CD1c-positive myeloid dendritic cell (primary cell): ENCODE measurements around the gene CEP97.

Source experiments
- DNase-seq: peaks from one replicate; pipeline ENCODE4 v3.0.0-alpha.2; 2016; ENCODE audit errors: extremely low spot score

CEP97 gene

DNA sequence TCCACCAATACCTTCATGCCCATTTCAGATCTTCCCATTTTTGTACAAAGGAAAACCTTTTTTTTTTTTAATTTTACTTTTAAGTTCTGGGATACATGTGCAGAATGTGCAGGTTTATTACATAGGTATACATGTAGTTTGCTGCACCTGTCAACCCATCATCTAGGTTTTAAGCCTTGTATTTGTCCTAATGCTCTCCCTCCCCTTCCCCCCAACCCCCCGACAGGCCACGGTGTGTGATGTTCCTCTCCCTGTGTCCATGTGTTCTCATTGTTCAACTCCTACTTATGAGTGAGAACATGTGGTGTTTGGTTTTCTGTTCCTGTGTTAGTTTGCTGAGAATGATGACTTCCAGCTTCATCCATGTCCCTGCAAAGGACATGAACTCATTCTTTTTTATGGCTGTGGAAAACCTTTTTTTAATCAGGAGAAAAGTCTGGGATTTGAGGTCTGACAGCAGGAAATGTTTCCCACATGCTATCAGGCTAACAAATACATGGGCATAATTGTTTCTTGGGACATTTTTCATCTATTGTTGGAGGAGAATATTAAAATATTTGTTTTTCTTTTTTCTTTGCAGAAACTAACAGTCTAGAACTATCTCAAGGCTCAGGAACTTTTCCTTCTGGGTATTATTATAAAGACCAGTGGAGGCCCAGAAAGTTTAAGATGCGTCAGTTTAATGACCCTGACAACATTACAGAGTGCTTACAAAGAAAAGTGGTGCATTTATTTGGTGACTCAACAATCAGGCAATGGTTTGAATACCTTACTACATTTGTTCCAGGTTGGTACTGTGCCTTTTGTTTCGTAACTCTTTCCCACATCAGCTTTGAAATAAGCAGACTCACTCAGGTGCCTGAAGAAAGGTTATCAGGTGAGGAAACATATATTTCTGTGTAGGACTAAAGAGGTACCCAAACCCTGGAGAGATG lies 92.1 kb downstream of the CEP97 start:
- DNase-seq, result no peak

DNA sequence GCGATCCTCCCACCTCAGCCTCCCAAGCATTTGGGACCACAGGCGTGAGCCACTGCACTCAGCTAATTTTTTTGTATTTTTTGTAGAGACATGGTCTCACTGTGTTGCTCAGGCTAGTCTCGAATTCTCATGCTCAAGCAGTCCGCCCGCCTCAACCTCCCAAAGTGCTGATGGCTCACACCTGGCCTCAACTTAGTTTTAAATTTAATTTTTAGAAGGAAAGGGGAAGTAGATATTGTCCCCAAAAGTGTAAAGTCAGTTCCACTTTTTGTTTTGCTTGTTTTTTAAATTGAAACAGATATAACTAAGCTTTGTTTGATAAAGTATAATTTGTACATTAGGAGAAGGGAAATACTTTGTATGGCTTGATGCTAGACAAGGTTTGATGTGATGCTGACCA lies 93.6 kb downstream of the CEP97 start:
- peak; percentile 29 for DNase-seq

DNA sequence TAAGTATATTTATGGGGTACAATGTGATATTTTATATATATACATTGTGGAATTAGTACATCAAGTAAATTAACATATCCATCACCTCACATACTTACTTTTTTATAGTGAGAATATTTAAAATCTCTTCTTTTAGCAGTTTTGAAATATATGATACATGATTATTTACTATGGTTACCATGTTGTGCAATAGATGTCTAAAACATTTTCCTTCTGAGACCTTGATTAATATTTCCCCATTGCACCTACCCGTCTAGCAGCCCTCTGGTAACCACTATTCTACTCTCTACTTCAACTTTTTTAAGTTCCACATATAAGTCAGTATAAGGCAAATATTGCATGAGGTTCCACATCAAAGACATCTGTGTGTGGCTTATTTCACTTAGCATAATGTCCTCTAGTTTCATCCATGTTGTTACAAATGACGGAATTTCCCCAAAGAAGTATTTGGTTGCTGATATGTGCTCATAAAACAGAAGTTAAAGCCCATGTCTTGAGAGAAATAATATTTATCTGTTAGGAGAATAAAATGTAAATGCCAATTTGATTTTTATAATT lies 95.3 kb downstream of the CEP97 start:
- peak; percentile 64 for DNase-seq
